GM23248 (cell line): Measurements from ENCODE around the gene LIN28A.

ENCODE experiments used
- EZH2 ChIP-seq: fragments of 200-600 bp; sonication (generic); IDR thresholded peaks from 2 replicates; pipeline ENCODE4 v1.6.1; 2018; ENCODE audit warnings: antibody characterized with exemption, mild to moderate bottlenecking; ENCODE audit not compliant: insufficient read depth, poor library complexity, severe bottlenecking
- EZH2phosphoT487 ChIP-seq: fragments of 200-600 bp; sonication (generic); IDR thresholded peaks from 2 replicates; pipeline ENCODE4 v1.6.1; 2018; ENCODE audit warnings: antibody characterized with exemption, moderate library complexity, mild to moderate bottlenecking, low read depth; ENCODE audit not compliant: insufficient read depth

DNA sequence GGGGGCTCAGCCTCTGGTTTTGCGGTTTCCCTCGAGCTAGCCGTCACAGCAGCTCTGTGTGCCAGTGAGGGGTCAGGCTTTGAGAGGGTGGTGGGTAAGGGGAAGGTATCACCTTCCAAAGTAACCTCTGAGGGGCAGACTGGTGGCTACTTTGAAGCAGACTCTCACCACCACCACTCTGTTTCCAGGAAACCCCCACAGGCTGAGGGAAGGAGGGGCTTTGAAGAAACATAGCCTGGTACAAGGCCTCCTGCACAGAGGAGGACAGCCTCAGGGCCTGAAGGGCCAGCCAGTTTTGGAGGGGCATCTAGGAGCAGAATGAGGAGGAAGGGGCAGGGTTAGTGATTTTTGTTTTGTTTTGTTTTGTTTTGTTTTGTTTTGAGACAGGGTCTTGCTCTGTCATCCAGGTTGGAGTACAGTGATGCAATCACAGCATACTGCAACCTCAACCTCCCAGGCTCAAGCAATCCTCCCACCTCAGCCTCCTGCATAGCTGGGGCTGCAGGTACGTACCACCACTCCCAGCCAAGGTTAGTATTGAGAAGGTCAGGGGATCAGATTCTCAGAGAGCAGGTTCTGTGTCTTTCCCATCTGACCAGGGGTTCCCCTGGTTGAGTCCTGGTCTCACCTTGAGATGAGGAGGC is 20.9 kb upstream of the LIN28A start:
- TF ChIP-seq EZH2 (no peak), EZH2phosphoT487 (no peak)
